ENCODE data around the gene DHRSX. TPM values are rescaled to one million over a fixed set of nuclear protein-coding genes. Genes with fewer than 3 reads are reported as not detected.
"Not testable (repeated sequence)": the region's sequence is repeated elsewhere in the genome, so short reads cannot be mapped to it uniquely, and the experiment has no call there.

The DHRSX gene
- total RNA-seq, 1 experiment from 2014 or later, result 24.7 TPM

DNA sequence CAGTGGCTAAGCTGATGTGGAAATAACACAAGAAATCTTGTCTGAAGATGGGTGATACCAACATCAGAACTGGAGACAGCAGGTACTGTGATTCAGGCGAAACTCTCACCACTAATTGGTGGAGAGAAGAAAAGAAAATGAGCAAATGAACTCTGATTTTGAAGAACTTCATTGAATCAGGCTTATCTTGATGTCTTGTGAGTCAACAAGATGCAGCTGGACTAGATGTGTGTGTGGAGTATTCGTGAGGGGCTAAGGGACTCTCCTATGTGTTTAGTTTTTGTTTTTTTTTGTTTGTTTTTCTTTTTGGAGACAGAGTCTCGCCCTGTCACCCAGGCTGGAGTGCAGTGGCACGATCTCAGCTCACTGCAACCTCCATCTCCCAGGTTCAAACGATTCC lies 131.6 kb downstream of the DHRSX start:
- no peak for DNase-seq (ENCODE audit: extremely low read depth, low read depth)

DNA sequence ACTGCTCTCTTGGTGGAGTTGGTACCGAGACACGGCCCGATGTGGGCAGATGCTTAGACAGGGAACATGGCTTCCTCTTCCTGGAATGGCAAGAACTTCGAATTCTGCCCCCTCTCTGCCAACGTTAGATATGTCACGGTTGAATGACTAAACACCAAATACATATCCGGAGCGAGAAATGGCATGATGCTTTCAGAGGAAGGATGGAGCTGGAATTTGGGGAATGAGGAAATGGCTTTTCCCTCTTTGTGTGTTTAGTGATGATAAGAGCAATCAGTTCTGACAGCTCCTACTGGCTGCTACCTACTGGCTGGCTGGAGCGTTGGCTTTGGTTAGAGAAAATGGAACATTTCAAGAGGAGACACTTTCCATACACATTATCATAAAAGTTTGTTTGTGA lies 140.0 kb downstream of the DHRSX start:
- no peak for DNase-seq (ENCODE audit: extremely low read depth, low read depth)

DNA sequence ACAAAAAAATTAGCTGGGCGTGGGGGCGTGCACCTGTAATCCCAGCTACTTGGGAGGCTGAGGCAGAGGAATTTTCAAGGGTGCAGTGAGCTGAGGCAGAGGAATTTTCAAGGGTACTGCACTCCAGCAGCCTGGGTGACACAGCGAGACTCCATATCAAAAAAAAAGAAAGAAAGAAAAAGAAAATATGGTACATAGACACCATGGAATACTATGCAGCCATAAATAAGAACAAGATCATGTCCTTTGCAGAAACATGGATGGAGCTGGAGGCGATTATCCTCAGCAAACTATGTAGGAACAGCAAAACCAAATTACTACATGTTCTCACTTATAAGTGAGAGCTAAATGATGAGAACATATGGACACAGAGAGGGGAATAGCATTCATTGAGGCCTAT lies 141.3 kb downstream of the DHRSX start:
- DNase-seq (ENCODE audit: extremely low read depth, low read depth), result not testable (repeated sequence)

DNA sequence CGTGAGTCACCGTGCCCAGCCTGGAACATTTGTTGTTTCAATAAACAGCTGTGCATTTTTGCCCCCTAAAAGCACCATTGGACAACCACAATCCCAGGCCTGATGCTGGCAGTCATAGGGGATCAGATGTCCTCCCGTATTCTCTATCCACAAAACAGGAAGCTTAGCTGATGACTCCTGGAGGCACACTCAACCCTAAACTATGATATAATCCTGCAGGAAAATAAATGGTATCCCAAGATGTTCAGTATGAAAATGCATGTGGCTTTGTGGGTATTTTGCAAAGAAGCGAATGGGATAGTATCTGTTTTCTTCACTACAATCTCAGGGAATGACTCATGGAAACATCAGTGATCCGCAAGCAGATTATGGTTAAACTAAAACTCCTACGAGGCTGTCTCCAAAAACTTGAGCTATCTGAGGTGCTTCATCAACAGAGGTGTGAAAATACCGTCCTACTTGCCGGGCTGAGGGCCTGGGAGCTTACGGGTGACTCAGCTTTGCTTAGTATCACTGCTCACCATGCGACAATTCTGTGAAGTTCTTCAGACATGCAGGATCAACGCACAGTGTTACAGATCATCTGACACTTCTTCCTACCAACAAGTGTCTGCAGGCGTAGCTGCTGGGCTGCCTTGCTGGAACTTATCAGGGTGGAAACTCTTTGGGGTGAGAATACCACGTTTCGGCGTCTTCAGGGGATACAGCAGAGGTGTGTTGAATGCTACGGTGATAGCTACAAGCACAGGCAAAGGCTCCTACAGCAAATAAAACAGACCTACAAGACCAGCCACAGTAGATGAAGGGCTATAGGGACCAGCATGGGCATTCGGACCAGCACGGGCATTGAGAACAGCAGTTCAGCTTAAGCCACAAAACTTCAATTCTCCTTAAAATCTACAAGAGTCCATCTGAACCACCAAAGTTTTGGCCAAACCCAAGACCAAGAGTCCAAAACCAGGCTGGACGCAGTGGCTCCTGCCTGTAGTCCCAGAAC lies 148.5 kb downstream of the DHRSX start:
- no peak for DNase-seq (ENCODE audit: extremely low read depth, low read depth)

DNA sequence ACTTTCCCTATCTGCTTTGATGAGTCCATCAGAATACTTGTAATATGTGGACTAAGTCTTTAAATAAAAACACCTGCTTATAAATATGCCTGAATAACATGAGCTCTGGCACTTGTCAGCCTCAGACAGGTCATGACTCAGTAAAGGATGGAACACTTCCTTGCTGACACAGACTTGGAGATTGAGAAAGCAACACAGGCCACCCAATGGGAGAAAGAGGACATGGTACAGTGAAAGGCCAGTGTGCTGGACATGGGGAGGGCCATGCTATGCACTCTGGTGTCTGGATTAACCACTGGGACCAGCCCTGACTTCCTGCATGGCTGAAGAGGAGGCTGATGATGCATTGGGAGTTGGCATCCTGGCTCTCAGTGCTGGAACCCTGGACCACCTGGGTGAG lies 149.5 kb downstream of the DHRSX start:
- no peak for DNase-seq (ENCODE audit: extremely low read depth, low read depth)

DNA sequence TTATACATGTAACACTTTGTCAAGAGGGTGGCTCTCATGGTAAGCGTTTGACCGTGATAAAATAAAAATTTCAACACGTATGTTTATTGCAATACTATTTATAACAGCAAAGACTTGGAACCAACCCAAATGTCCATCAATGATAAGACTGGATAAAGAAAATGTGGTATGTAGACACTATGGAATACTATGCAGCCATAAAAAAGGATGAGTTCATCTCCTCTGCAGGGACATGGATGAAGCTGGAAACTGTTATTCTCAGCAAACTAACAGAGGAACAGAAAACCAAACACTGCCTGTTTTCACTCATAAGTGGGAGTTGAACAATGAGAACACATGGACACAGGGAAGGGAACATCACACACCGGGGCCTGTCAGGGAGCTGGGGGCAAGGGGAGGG lies 150.1 kb downstream of the DHRSX start:
- not testable (repeated sequence) for DNase-seq (ENCODE audit: extremely low read depth, low read depth)

DNA sequence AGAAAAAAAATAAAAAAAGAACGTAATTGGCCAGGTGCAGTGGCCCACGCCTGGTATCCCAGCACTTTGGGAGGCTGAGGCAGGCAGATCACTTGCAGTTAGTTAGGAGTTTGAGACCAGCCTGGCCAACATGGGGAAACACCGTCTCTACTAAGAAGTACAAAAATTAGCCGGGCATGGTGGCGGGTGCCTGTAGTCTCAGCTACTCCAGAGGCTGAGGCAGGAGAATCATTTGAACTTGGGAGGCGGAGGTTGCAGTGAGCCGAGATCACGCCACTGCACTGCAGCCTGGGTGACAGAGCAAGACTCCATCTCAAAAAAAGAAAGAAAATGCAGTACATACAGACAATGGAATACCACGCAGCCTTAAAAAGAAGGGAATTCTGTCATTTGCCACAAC lies 150.7 kb downstream of the DHRSX start:
- not testable (repeated sequence) for DNase-seq (ENCODE audit: extremely low read depth, low read depth)

DNA sequence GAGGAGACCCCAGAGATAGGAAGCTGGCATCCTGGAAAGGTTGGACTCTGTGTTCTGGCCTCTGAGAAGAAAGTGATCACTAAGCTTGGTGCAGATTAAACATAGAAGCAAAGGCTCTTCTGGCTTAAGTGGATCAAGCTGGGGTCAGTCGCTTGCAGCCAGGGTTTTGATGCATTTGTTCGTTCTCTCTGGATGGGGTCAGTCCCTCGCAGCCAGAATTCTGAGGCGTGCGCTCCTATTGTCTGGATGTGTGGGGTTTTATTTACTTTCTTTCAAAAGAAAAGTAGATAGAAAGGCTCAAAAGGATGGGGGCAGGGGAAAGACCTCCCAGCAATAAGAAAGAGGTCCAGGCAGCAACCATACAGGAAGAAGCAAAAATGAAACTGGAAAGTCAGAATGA lies 152.6 kb downstream of the DHRSX start:
- DNase-seq (ENCODE audit: extremely low read depth, low read depth), result no peak

DNA sequence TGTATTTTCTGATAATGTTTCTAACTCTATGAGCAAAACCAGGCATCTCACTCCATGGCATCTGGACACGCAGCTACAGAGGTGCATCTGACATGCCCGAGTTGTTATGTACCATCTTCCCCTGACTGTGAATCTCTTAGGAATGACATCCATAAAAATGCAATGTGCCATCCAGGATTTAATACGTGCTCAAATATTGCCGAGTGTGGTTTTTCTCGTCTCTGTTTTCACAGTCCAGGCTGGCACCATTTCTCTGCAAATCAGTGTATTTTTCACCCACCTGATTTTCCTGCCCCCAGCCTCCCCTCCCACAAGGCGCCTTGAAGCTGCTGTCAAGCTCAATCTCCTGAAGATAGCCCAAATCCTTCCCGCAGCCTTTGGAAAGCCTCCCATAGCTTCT lies 154.6 kb downstream of the DHRSX start:
- DNase-seq (ENCODE audit: extremely low read depth, low read depth), result no peak

DNA sequence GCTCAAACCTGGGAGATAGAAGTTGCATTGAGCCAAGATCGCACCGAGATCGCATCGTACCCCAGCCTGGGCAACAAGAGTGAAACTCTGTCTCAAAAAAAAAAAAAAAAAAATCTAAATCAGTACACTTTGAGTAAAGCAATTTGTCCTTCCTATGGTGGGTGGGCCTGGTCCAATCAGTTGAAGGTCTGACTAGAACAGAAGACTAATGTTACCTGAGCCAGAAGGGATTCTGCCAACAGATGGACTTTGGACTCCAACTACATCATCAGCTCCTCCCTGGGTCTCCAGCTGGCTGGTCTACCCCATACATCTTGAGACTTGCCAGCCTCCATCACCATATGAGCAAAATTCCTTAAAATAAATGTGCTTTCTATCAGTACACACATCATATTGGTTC lies 155.2 kb downstream of the DHRSX start:
- DNase-seq (ENCODE audit: extremely low read depth, low read depth), result no peak

DNA sequence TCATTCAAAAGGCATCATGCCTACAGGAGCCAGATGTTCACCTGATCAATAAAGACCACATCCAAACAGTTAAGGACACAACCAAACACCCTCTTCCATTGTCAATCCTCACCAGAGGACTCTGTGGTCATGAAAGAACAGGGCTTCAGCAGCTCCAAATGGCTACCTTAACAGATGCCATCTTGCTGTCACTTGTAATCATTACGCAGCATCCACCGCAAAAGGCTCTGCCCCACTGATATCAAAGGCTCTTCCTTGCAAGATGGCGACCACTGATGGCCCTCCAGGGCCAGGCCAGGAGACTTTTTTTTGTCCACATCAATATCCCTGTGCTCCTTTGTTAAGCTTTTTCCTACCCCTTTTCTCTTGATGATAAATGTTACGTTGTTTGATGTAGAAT lies 157.4 kb downstream of the DHRSX start:
- DNase-seq (ENCODE audit: extremely low read depth, low read depth), result no peak

DNA sequence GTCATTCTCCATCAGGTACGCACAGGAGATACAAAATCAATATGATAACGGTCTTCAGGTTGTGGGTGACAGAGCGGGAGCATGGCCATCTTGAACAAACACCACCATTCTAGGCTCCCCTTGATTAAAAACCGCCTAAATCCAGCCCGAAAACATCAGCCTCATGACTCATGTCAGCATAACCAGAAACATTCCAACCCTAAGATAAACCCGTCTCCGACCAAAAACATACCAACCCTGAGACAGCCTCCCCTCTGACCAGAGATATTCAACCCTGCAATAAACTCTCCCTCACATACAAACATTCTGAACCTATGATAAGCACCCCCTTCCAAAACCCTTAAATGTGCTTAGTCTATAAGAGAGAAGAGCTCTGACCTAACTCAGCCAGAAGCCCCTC lies 157.9 kb downstream of the DHRSX start:
- no peak for DNase-seq (ENCODE audit: extremely low read depth, low read depth)

DNA sequence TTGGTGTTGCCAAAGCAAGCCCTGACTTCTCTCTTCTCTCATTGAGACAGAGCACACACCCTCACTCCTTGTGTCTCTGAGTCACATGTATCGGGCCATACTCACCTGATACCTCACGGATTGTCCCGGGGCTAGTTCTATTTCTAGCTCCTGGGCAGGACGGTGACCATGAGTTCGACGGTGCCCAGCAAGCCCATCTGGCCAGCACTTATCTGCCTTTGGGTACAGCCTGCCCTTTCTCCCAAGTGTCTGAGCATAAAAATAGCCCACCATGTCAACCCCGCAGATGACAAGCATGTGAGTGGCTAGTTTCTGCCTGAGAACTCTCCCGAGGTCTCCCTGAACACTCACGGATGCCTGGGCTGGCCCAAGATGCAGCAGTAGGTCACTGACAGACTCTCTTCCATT lies 158.5 kb downstream of the DHRSX start:
- DNase-seq (ENCODE audit: extremely low read depth, low read depth), result no peak

DNA sequence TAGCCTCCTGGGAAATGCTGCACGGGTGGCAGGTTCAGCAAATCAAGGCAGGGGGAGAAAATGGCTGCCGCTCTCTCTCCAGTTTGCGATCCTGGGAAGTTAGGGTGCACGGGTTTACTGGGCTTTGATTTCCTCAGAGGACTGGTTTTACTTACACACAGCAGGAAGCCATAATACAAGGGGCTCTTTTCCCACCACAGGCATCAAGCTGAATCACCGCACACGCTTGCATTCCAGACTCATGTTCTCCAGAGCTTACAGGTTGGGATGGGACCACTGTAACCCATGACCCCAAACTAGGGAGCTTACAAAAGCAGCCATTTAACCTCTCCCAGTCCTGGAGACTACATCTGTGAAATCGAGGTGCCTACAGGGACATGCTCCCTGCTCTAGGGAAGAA lies 159.8 kb downstream of the DHRSX start:
- DNase-seq (ENCODE audit: extremely low read depth, low read depth), result no peak

DNA sequence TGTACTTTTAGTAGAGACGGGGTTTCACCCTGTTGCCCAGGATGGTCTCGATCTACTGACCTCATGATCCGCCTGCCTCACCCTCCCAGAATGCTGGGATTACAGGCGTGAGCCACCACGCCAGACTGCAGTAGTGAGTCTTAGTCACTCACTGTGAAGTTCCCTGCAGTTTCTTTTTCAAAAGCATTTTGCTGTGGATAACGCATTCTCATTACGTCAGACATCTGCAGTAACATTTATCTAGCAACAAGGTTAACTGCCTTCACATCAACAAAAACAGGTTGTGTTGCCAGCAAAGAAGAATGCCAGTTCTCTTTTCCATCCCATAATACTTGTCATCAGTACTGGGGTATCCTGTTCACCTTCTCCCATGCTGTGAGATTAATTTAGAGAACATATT lies 164.6 kb downstream of the DHRSX start:
- DNase-seq (ENCODE audit: extremely low read depth, low read depth), result no peak

DNA sequence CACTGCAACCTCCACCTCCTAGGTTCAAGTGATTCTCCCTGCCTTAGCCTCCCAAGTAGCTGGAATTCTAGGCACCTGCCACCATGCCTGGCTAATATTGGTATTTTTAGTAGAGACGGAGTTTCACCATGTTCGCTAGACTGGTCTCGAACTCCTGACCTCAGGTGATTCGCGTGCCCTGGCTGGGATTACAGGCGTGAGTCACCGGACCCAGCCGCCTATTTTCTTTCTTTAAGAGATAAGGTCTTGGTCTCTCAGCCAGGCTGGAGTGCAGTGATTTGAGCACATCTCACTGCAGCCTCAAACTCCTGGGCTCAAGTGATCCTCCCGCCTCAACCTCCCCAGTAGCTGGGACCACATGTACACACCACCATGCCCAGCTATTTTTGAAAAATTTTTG lies 166.5 kb downstream of the DHRSX start:
- DNase-seq (ENCODE audit: extremely low read depth, low read depth), result no peak

DNA sequence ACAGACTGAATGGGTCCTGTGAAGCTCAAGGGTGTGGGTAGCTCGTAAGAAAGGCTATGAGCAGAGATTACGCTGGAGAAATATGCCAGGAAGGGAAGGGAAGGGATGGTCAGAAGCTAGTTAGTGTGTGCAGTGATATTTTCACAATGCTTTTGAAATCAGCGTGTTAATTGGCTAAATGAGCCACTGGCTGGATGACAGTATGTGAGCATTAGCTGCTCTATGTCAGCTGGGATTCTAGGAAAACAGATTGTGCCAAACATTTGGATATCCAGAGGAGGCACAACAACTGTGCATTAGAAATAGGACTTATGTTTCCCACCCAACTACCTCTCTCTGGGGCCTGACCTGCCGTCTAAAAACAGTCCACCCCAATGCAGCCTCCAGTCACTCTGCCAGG lies 168.5 kb downstream of the DHRSX start:
- DNase-seq (ENCODE audit: extremely low read depth, low read depth), result no peak

DNA sequence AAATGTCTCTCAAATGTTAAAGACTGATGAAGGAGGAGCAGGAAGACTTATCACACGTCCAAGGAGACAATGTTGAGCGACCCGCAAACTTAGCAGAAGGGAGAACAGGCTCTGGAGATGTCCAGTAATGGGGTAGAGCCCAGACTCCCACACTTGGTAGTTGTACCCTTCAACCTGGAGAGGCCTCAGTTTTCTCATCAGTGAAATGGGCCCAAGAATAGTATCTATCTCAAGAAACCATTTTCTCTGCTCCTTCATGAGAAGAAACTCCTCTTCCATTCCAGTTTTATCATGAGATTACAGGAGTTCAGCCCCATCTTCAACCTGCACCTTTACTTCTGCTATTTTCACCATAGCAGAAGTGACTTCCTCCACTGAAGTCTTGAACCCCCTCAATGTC lies 169.9 kb downstream of the DHRSX start:
- DNase-seq (ENCODE audit: extremely low read depth, low read depth), result no peak

DNA sequence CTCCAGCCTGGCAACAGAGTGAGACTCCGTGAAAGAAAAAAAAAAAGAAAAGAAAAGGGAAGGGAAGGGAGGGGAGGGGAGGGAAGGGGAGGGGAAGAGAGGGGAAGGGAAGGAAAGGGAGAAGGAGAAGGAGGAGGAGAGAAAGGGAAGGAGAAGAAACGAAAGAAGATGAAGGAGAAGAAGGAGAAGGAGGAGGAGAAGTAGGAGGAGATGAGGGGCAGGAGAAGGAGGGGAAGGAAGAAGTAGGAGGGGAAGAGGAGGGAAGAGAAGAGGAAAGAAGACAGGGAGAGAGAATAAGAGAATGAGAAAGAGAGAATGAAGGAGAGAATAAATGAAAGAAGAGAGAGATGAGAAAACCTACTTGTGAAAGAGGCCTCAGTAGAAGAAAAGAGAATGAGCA lies 170.3 kb downstream of the DHRSX start:
- DNase-seq (ENCODE audit: extremely low read depth, low read depth), result no peak

DNA sequence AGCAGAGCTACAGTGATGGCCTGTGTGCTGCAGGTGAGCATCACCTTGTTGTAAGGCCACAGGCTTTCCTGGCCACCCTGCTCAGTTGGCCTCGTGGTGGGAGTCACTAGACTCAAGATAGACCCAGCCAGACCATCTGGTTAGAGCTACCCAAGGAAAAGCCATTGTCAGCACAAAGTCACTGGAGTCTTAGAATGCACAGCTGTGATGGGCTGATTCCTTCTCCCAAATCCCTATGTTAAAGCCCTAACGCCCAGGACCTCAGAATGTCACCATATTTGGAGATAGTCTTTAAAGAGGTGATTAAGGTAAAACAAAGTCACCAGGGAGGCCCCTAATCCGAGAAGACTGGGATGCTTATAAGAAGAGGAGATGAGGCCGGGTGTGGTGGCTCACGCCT lies 173.4 kb downstream of the DHRSX start:
- no peak for DNase-seq (ENCODE audit: extremely low read depth, low read depth)

DNA sequence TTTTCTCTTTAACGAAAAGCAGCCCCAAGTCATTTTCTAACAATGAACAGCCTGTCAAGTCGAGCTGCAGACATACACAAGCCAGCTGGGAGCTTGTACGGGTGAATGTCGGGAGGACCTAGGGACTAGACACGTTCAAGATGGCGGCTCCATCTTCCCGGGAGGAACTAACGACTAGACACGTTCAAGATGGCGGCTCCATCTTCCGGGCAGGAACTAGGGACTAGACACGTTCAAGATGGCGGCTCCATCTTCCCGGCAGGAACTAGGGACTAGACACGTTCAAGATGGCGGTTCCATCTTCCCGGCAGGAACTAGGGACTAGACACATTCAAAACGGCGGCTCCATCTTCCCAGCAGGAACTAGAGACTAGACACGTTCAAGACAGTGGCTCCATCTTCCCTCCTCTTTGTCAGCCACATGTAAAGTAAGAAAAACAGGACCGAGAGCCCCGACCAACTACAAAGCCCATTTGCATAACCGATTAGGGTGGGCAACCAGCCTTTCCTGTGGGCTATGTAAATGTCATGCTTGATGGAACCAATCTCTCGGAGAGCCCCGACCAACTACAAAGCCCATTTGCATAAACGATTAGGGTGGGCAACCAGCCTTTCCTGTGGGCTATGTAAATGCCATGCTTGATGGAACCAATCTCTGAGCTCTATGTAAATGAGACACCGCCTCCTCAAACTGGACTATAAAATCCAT lies 175.5 kb downstream of the DHRSX start:
- peak; percentile 41 for DNase-seq (ENCODE audit: extremely low read depth, low read depth)

DNA sequence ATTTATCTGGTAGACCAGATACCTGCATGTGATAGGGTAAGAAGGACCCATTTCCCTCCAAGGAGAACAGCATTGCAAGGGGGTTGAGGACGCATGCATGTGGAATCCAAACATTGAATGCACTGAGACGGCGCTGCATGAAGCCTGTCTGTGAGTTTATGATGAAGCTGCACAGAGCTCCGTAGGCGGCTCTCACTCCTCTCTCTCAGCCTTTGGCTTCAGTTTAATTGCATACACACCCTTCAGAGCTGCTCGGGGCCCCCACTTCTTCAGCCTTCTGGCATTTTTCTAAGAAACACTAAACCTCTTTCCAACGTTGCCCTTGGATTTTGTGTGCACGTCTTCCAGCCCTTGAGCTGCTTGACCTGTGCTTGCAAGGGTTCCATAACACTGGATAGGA lies 176.6 kb downstream of the DHRSX start:
- DNase-seq (ENCODE audit: extremely low read depth, low read depth), result no peak

All from NCI-H460 (cell line).